Activated effector memory CD4-positive, alpha-beta T cell treated with Interleukin-2 at 50 U/mL for 16 hours (primary cell): ENCODE results near the gene STARD3.
A peak's percentile ranks its signal among the peaks of the same experiment; 100 is the strongest.

Experiments
- DNase-seq: peaks from one replicate; pipeline ENCODE4 v3.0.0-alpha.2; 2020

The STARD3 gene

GRCh38 chr17:39639566-39640458, 2.9 kb downstream of the STARD3 start:
- DNase-seq, result no peak

GRCh38 chr17:39640591-39641031, 3.7 kb downstream of the STARD3 start:
- DNase-seq, result no peak

- DNase-seq, result no peak
These were observed 4.2 kb downstream of the STARD3 start for GRCh38 chr17:39641097-39641496.

GRCh38 chr17:39641883-39642282, 4.9 kb downstream of the STARD3 start:
- no peak for DNase-seq

GRCh38 chr17:39642291-39643074, 5.5 kb downstream of the STARD3 start:
- no peak for DNase-seq

- DNase-seq, result no peak
These were observed 6.3 kb downstream of the STARD3 start for GRCh38 chr17:39643271-39643670.

GRCh38 chr17:39647256-39647655, 10.3 kb downstream of the STARD3 start:
- no peak for DNase-seq

- DNase-seq, result no peak
These were observed 11.8 kb downstream of the STARD3 start for GRCh38 chr17:39648616-39649366.

GRCh38 chr17:39650121-39650579, 13.2 kb downstream of the STARD3 start:
- DNase-seq, result no peak

GRCh38 chr17:39651923-39652586, 15.1 kb downstream of the STARD3 start:
- DNase-seq, result no peak

- no peak for DNase-seq
These were observed 15.8 kb downstream of the STARD3 start for GRCh38 chr17:39652587-39653315.

GRCh38 chr17:39653316-39653661, 16.3 kb downstream of the STARD3 start:
- no peak for DNase-seq

GRCh38 chr17:39653662-39654331, 16.9 kb downstream of the STARD3 start:
- DNase-seq, result peak; percentile 65

- no peak for DNase-seq
These were observed 18.2 kb downstream of the STARD3 start for GRCh38 chr17:39655105-39655504.

- no peak for DNase-seq
These were observed 21.4 kb downstream of the STARD3 start for GRCh38 chr17:39658346-39658745.

- no peak for DNase-seq
These were observed 21.8 kb downstream of the STARD3 start for GRCh38 chr17:39658760-39659159.

GRCh38 chr17:39659279-39660010, 22.5 kb downstream of the STARD3 start:
- DNase-seq, result no peak

GRCh38 chr17:39660011-39660360, 23.0 kb downstream of the STARD3 start:
- no peak for DNase-seq

- no peak for DNase-seq
These were observed 23.7 kb downstream of the STARD3 start for GRCh38 chr17:39660397-39661385.
